PFSK-1 (cell line): ENCODE results near the gene HBA1.

ENCODE experiments used
- FOXP2 ChIP-seq: optimal IDR thresholded peaks from 2 replicates; pipeline ENCODE3; 2011; ENCODE audit warnings: borderline replicate concordance, control low read depth, inconsistent platforms; ENCODE audit not compliant: insufficient read depth; ENCODE audit errors: extremely low read length, extremely low read depth
- POLR2AphosphoS5 ChIP-seq: IDR thresholded peaks from 2 replicates; pipeline ENCODE4 v1.6.1; 2012; ENCODE audit warnings: low read depth, mild to moderate bottlenecking, control low read depth, low read length, moderate library complexity
- REST ChIP-seq, 2 experiments: IDR thresholded peaks; 2 replicates each; pipeline versions ENCODE4 v1.6.1 to v1.8.0; 2011 to 2012; ENCODE audit warnings: low read depth in 2 of 2, low read length in 2 of 2, control low read depth in 1 of 2, inconsistent platforms in 1 of 2, mild to moderate bottlenecking in 1 of 2, moderate library complexity in 1 of 2; ENCODE audit not compliant: insufficient read depth in 1 of 2
- SIN3A ChIP-seq: IDR thresholded peaks from 2 replicates; pipeline ENCODE4 v1.6.1; 2012; ENCODE audit warnings: mild to moderate bottlenecking, low read length, moderate library complexity, borderline replicate concordance; ENCODE audit not compliant: insufficient read depth
- TAF1 ChIP-seq: IDR thresholded peaks from 2 replicates; pipeline ENCODE4 v1.6.1; 2012; ENCODE audit warnings: low read length, control low read depth, borderline replicate concordance; ENCODE audit not compliant: insufficient read depth

HBA1 gene

DNA sequence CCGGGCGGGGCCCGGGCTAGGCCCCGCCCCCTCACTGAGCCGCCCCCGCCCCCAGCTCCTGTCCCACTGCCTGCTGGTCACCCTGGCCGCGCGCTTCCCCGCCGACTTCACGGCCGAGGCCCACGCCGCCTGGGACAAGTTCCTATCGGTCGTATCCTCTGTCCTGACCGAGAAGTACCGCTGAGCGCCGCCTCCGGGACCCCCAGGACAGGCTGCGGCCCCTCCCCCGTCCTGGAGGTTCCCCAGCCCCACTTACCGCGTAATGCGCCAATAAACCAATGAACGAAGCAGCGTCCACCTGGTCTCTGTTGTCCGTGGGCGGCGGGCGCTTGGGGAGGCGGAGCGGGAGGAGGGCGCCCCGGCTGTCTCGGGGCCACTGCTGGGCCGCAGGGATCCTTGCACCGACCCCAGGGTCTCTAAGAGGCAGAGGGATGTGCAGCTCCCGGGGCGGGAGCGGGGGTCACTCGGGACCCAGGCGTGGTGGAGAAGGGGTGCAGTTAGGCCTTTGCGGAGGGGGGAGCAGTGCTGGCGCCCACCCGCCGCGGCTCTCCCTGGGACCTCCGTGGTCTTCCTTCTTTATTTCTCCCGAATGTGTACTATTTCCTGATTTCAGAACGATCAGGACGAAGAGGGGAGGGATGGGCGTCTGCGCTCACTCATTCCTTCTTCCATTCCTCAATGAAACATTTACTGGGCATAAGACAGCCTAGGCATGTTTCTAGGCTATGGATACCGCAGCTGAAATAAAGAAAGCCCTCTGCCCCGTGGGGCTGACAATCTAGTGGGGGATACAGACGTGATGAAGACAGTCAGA is 22.1 kb upstream of the HBA1 start:
- no peak for TF ChIP-seq POLR2AphosphoS5
- TF ChIP-seq TAF1: no peak
- TF ChIP-seq FOXP2: no peak
- TF ChIP-seq REST (IDR thresholded peaks at IDR 0.05; ENCODE audit: insufficient read depth in 1 of 2, low read depth in 2 of 2, low read length in 2 of 2): no peak

DNA sequence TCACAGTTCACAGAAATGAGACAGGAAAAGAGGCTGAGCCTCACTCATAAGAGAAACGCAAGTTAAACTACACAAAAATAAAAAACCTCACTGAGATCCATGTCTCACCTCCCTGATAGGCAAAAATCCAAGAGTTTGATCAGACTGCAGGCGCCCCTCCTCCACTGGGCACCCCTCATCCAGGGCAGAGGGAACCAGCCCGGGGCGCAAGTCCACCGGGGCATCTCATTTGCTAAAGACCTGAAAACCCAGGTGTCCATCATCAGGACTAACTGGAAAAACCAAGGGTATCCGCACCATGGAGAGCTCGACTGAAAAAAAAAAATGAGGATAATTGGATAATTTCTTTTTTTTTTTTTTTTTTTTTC is 21.5 kb upstream of the HBA1 start:
- TF ChIP-seq FOXP2 (no peak), POLR2AphosphoS5 (no peak), SIN3A (no peak), REST (IDR thresholded peaks at IDR 0.05; ENCODE audit: insufficient read depth in 1 of 2, low read depth in 2 of 2, low read length in 2 of 2) (no peak), TAF1 (no peak)

DNA sequence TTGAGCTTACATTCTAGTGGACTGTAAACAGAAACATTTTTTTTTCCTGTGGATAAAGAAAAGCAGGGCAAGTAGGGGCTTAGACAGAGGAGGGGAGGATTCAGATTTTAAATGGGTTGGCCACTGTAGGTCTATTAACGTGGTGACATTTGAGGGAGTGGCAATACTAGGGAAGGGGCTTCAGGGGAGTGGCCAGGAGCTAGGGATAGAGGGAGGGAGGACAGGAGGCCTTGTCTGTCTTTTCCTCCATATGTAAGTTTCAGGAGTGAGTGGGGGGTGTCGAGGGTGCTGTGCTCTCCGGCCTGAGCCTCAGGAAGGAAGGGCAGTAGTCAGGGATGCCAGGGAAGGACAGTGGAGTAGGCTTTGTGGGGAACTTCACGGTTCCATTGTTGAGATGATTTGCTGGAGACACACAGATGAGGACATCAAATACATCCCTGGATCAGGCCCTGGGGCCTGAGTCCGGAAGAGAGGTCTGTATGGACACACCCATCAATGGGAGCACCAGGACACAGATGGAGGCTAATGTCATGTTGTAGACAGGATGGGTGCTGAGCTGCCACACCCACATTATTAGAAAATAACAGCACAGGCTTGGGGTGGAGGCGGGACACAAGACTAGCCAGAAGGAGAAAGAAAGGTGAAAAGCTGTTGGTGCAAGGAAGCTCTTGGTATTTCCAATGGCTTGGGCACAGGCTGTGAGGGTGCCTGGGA is 17.2 kb upstream of the HBA1 start:
- TF ChIP-seq SIN3A (no peak), FOXP2 (no peak), POLR2AphosphoS5 (no peak), TAF1 (no peak), REST (IDR thresholded peaks at IDR 0.05; ENCODE audit: insufficient read depth in 1 of 2, low read depth in 2 of 2, low read length in 2 of 2) (no peak)

DNA sequence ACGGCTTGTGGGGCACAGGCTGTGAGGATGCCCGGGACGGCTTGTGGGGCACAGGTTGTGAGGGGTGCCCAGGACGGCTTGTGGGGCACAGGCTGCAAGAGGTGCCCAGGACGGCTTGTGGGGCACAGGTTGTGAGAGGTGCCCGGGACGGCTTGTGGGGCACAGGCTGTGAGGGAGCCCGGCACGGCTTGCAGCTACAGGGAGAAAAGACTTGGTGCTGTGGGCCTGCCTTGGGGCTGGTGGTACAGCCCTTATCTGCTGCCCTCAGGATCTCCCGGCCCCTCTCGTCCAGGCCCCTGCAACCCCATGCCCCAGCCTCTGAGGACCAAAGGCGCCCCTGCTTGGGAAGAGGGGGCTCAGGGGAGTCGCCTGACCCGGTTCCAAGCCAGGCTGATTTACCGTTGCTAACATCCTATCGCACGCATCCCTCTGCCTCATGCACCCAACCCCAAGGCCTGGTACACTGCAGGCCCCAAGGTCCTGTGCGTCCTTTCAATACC is 15.7 kb upstream of the HBA1 start:
- TF ChIP-seq FOXP2 (no peak), TAF1 (no peak), REST (IDR thresholded peaks at IDR 0.05; ENCODE audit: insufficient read depth in 1 of 2, low read depth in 2 of 2, low read length in 2 of 2) (no peak), POLR2AphosphoS5 (no peak), SIN3A (no peak)
